Glomerular endothelial cell (primary cell): ENCODE data around the gene AP3B1. TPM values are rescaled to one million over a fixed set of nuclear protein-coding genes. Genes with fewer than 3 reads are reported as not detected.
A peak's percentile ranks its signal among the peaks of the same experiment; 100 is the strongest.

ENCODE experiments used
- DNase-seq: peaks from one replicate; pipeline ENCODE4 v3.0.0-alpha.2; 2011; ENCODE audit warnings: low read depth, low spot score; ENCODE audit errors: extremely low read depth
- total RNA-seq: library from RNA; depleted of rRNA; stranded (reverse); fragments of >200 nt; gene quantifications from 2 replicates; pipeline ENCODE4 v1.2.3, GENCODE V29; 2015

AP3B1 gene, protein sequence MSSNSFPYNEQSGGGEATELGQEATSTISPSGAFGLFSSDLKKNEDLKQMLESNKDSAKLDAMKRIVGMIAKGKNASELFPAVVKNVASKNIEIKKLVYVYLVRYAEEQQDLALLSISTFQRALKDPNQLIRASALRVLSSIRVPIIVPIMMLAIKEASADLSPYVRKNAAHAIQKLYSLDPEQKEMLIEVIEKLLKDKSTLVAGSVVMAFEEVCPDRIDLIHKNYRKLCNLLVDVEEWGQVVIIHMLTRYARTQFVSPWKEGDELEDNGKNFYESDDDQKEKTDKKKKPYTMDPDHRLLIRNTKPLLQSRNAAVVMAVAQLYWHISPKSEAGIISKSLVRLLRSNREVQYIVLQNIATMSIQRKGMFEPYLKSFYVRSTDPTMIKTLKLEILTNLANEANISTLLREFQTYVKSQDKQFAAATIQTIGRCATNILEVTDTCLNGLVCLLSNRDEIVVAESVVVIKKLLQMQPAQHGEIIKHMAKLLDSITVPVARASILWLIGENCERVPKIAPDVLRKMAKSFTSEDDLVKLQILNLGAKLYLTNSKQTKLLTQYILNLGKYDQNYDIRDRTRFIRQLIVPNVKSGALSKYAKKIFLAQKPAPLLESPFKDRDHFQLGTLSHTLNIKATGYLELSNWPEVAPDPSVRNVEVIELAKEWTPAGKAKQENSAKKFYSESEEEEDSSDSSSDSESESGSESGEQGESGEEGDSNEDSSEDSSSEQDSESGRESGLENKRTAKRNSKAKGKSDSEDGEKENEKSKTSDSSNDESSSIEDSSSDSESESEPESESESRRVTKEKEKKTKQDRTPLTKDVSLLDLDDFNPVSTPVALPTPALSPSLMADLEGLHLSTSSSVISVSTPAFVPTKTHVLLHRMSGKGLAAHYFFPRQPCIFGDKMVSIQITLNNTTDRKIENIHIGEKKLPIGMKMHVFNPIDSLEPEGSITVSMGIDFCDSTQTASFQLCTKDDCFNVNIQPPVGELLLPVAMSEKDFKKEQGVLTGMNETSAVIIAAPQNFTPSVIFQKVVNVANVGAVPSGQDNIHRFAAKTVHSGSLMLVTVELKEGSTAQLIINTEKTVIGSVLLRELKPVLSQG
- 35.8 and 44.5 TPM in 2 replicates for total RNA-seq

DNA sequence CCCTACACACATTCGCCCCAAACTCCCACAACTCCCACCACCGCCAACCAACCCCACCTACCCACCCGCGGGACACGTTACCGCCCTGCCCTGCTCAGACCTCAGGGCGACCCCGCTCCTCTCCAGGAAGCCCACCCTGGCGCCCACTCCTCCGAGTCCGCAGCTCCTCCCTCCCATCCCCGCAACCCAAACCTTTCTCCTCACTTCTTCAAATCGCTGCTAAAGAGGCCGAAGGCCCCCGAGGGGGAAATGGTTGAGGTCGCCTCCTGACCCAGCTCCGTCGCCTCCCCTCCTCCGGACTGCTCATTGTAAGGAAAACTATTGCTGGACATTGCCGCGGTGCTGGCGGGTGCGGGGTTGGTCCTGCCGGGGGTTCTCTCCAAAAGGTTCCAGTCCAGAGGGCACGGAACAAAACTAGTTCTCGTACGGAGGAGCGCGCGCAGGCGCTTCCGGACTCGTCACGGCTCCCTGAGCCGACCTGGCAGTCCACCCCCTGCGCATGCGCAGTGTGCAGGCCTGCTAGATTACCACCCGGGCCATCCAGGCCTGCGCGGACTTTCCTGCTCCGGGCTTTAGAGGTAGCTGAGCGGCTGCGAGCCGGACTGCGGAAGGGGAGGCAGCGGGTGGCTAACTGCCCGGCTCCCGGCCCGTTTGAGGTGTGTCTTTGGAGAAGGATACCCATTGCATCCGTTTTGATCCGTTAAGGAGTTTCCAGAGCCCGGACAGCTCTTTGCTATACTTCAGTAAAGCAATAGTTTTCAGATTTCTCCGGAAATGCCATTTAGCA, at the start of gene AP3B1:
TSS of gene AP3B1 (minus strand) at position 451 of the 787 bp plus-strand sequence. CDS start at position 332, 119 bp downstream.
- peak; percentile 88 for DNase-seq

DNA sequence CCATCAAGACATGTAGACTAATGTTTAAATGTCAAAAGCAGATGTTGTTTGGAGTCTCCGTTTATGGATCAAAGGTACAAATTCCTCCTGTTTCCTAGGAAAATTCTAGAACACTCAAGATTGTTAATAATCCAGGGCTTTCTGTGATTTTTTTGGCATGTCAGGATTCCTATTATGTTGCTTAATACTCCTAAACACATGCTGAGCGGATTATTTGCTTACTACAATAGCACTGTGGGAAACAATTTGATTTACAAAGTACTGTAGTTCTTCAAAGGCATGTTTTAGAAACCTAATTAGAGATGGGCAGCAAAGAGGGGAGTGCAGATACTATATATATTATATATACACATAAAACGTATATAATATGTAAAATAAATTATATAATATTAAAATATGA, 46.9 kb upstream of the AP3B1 start:
- no peak for DNase-seq

DNA sequence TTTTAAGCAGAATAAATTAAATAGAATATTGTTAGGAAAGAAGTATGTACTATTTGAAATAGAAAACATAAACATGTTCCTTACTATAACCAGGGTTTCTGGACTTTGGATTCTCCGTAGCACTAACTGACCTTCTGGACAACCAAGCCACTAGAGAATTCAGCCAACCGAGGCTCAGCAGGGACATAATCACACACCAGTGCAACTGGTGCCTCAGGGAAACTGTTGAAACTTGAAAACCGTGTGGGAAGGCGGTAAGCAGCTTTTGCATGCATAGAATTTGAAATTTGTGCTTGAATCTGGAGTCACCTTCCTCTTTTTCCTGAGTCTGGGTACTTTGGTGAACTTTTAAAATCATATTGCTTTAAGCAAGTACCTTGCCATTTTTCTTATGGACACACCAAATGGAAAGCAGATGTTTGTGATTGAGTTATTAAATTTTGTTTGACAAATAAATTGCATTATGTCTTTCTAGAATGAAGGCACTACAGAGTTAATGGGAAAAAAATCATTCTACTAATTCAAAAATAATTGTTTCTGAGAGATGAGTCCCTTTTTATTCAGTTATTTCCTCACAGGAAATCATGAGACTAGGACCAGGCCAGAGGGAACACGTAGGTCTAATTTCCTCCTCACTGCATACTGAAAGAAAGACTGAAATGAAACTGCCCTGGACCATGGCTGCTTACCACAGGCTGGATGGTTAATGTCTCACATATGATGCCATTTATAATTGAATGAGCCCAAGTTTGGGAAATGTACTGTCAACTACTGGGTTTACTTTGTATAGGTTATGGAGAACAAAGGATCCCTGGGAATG, 45.3 kb upstream of the AP3B1 start:
- no peak for DNase-seq

DNA sequence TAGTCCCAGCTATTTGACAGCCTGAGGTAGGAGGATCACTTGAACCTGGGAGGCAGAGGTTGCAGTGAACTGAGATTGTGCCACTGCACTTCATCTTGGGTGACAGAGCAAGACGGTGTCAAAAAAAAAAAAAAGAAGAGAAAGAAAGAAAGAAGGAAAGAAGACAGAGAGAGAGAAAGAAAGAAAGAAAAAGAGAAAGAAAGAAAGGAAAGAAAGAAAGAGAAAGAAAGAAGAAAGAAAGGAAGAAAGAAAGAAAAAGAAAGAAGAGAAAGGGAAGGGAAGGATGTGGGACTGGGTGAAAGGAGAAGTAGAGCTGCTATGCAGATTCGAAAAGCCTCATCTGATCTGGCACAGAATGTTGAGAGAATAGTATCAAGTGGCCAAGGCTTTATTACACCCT, 42.2 kb upstream of the AP3B1 start:
- DNase-seq: no peak

DNA sequence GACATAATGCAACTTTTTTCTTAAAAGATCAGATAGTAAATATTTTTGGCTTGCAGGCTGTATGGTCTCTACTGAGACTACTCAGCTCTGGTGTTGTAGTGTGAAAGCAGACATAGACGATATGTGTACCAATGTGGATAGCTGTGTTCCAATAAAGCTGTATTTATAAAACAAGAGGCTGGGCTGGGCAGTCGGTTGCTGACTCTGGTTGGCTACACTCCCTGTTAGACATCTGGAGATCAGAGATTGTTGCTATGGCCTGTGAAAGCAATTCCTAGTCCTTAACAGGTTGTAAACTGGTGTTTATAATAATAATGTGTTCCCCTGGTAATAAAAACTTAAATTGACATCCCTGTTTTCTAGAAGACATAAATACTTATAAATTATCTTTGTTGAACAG, 41.5 kb upstream of the AP3B1 start:
- no peak for DNase-seq

DNA sequence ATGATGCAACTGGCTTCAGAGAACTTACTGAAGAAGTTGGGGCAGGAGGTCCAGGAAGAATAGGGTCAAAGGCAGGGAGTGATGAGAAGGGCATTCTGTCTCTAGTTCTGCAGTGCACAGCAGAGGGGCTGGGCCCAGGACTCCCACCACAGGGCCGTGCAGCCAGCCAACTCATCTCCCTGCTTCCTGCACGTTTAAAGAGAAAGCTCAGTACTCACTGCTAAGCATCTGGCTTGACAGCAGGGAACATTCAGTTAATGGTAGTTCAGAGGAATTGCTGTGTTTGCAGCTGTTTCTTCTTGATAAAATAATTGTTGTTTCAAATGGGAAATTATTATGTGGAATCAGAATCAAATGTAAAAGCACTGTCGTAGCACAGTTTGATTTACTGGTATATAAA, 40.3 kb upstream of the AP3B1 start:
- no peak for DNase-seq

DNA sequence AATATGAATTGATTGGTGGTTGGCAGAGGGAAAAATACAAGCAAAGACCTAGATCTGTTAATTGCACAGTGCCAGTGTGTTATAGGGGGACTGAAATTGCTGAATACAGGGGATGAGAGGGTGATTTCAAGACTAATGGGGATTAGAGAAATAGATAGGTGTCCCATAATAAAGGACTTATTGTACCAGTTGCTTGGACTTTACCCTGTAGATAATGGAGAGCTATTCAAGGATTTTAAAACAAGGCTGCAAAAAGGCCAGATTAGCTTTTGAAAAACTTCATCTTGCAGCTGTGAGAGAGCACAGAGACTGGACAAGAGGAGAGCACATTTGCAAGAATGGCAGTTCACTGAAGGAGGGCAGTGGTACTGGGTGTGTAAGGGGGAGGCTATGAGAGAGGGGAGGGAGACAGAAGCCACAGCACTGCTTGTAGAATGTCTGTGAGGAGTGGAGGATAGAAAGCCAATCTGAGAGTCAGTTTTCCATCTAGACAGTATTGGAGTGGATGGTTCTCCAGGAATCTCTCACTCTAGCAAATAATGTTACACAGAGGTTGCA, 37.1 kb upstream of the AP3B1 start:
- no peak for DNase-seq

DNA sequence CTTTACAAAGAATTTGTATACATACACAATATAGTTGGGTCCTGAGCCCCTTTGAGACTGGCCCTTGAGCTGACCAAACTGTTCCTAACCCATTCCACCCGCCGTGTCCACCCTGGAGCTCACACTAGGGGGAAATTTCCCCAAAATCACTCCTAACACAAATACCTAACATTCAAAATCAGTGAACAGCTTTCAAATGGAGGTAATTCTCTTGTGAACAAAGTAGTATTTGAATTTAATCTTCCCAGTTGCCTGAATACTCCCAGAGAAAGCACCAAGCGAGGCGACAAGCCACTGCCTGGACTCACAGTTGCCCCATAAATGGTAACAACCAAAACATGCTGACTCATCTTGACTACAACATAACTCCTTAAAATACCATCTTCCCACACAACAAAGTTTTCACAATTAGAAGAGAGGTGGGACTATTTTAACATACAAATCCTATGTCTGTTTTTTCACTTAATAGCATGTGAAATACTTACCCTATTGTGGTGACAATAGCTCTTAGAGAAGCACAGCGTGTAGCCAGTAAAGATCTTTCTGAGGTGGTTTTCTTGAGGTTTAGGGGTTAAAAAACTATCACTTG, 34.2 kb upstream of the AP3B1 start:
- no peak for DNase-seq

DNA sequence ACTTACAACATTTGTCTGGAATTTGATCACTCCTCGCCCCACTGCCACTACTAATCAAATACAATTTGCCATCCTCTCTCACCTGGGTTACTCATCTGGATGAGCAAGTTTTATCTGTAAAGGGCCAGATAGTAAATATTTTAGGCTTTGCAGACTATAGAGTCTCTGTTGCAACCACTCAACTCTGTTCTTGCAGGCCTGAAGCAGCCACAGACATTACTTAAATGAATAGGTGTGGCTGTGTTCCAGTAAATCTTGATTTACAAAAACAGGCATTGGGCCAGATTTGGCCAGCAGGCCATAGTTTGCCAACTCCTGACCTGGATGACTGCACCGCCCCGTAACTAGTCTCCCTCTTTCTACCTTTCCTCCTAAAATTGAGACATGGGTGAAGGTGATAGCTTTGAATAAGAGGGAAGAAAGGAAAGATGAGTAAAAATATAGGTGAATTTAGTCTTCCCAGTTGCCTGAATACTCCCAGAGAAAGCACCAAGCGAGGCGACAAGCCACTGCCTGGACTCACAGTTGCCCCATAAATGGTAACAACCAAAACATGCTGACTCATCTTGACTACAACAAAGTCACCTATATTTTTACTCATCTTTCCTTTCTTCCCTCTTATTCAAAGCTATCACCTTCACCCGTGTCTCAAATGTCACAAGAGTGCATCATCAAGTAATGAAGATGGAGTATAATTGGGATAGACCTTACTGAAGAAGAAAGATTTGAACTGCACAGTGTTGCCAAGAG, 33.4 kb upstream of the AP3B1 start:
- no peak for DNase-seq

DNA sequence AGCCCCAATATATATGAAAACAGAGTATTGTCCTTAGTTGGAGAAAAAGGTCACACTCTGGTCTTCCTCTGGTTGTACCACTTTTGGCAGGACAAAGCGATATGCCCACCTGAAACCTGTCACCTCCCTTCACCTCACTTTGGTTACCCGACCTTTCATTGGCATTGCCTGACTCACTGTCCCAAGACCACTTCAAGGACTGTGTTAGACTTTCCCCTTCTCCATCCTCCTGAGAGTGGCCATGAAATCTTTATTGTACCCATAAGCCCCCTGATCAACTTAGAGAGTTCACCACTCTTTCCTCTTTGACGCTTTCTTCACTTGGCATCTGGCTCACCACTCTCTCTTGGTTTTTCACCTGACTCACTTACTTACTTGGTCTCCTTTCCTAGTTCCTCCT, 32.4 kb upstream of the AP3B1 start:
- no peak for DNase-seq

DNA sequence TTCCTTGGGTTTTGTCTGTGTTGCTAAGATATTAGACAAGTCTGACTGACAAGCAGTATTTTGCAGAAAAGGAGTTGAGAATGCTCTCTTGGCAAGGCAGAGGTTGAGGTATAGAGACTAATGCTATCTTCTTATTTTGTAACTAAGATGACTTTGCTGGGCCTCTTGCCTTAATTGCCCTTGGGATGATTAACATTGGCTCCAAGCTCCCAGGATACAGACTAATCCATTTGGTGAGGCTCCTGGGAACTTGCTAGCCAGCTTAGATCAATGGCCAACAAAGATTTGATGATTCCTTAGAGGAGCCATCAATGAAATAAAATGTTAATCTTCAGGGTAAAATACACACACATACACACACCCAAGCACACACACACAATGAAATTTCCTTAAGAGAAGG, 28.7 kb upstream of the AP3B1 start:
- DNase-seq: no peak

DNA sequence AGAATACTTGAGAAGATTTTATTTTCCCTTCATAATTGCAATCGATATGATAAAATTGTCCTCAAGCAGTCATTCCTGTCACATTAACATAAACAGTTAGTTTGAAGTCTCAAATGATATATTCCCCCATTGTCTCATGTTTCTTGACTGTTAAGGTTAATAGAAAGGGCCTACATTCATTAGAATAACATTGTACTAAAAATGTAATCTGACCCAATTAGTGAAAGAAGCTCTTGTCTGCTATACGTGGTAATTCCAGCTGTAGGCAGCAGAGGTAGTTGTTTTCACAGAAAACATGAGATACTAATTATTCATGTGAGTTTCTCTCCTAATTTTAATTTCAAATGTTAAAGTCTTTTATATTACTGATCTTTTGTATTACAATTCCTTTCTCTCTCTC, 25.9 kb upstream of the AP3B1 start:
- DNase-seq: peak; percentile 16

DNA sequence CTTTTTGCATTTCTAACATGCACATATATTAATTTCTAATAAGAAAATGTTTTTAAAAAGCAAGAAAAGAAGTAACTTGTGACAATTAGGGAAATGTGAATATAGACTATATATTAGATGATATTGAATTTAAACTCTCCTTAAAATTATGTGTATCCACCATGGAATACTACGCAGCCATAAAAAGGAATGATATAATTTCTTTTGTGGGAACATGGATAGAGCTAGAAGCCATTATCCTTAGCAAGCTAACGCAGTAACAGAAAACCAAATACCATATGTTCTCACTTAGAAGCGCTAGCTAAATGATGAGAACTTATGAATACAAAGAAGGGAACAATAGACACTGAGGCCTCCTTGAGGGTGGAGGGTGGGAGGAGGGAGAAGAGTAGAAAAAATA, 23.8 kb upstream of the AP3B1 start:
- DNase-seq: no peak

DNA sequence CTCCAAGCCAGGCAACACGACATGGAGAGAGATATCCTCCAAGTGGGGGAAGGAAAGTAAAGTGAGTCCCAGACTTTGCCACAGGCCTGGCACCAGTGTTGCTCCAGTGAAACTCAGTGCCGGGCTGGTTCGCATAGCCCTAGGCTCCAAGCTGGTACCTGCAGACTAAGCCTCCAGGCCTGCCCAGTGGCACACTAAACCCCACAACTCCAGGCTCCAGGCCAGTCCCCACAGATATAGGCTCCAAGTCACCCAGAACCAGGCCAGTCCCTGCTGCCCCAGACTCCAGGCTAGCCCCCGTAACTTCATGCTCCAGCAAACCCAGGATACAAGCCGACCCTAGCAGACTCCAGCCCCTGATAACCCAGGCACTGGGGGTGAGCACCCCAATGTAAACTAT, 23.0 kb upstream of the AP3B1 start:
- DNase-seq: no peak

DNA sequence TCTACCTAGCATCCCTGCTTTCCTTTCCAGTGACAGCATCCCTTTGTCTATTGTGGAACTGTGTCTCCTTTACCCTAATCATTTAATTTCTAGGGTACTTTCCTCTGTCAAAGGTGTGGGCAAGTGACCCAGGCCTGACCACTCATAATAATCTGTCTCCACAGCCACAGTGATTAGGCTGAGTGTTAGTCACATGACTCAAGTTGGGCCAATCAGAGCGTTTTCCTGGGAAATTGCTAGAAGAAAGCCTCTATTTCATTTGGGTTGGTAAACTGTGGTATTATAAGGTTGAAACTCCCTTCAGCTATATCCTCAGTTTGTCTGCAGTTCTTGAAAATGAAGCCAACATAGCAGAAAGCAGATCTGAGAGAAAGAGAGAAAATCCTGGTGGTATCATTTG, 14.2 kb upstream of the AP3B1 start:
- no peak for DNase-seq

DNA sequence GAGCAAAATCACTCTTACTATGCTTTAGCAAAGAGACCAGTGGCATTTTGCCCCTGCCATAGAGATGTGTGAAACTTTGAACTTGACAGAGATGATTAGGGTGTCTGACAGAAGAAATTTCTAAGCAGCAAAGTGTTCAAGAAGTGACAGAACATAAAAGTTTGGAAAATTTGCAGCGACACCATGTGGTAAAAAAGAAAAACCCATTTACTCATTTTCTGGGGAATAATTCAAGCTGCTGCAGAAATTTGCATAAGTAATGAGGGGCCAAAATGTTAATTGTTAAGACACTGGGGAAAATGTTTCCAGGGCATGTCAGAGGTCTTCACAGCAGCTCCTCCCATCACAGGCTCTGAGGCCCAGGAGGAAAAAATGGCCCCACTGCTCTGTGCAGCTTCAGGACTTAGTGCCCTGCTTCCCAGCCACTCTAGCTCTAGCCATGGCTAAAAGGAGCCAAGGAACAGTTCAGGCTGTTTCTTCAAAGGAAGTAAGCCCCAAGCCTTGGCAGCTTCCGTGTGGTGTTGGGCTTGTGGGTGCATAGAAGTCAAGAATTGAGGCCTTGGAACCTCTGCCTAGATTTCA, 6.1 kb upstream of the AP3B1 start:
- DNase-seq: no peak

DNA sequence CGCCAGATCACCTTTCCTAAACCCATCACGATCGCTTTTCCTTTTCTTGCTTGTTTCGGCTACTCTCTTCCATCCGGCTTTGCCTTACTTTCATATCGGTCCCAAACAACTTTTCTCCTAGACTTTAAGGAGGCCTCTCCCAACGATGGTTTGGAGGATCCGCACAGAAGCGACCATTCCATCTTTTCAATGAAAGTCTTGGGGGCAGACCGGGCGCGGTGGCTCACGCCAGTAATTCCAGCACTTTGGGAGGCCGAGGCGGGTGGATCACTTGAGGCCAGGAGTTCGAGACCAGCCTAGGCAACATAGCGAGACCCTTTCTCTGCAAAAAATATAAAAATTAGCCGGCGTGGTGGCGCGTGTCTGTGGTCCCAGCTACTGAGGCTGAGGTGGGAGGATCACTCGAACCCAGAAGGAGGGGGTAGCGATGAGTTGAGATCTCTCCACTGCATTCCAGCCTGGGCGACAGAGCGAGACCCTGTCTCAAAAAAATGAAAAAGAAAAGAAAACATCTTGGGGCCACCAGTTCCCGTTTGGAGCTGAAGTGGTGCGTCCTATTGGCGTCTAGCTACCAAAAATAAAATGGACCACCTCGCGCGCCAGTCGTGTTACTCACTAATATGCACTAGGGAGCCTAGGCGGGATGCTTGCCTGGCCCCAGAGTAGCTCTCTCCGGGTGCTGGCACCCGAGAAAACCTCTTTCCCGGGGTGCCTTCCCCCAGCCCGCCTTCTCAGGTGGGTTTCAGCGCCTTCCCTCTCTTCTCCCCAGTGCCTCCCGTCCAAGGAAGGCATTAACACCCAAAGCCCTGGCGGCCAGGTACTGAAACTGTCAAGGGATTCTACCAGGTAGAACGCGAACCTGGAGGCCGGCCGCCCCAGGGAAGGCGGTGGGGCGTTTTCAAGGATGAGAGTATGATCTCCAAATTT, 800 bp upstream of the AP3B1 start:
- DNase-seq: no peak
